ENCODE data around the gene ZBTB32. TPM values are rescaled to one million over a fixed set of nuclear protein-coding genes. Genes with fewer than 3 reads are reported as not detected.

ZBTB32 gene
- total and polyA plus RNA-seq, 2 of the 8 experiments (the other 6 are each of a cell fraction or from before 2014, with no cell fraction given) = 0.11 to 0.50 TPM

- TF ChIP-seq CHD7 (IDR thresholded peaks at IDR 0.05; ENCODE audit: insufficient replicate concordance, low read length) = no peak
These were observed 20.2 kb downstream of the ZBTB32 start (continued) for GRCh38 chr19:35724560-35724959.
